Measurements from ENCODE around the gene DTX4.

DTX4 gene

DNA sequence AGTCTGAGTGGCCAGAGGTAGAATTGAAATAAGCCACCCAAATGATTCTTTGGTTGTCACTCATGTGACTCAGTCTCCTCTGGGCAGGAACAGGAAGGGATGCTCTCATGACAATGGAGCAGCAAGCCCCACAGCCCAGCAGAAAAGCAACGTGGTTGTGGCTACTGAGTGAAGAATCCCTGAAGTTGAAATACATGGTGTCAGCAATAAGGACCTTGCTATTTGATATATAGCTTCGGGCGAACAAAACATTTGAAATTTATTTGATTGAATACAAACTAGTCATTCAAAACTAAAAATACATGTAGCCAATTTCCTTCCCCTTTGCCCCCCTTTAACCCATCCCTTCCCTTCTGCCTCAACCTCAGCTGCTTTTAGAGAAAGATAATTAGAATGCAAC lies 14.5 kb upstream of the DTX4 start:
- no peak overlapping the region for H3K27ac ChIP-seq
- H3K9ac ChIP-seq (ENCODE audit: insufficient read length) = no peak overlapping the region
- no peaks in the 10 kb centered on the region for H3K36me3 ChIP-seq (ENCODE audit: insufficient read depth, low read length)
- DNase-seq (ENCODE audit: low read depth, low spot score) = no peak
- no peaks in the 10 kb centered on the region for H3K9me3 ChIP-seq (ENCODE audit: low read depth, low read length)
- TF ChIP-seq FOXP2 (optimal IDR thresholded peaks at IDR 0.05; ENCODE audit: control extremely low read depth, extremely low read length, insufficient read depth) (no peak), POLR2AphosphoS5 (IDR thresholded peaks at IDR 0.05; ENCODE audit: borderline replicate concordance, low read depth, low read length) (no peak), EZH2 (IDR thresholded peaks at IDR 0.05) (no peak)
- no peak overlapping the region for H3K4me3 ChIP-seq

GRCh38 chr11:59158206-59159068 lies 13.5 kb upstream of the DTX4 start:
- Histone ChIP-seq H3K27ac (no peak overlapping the region), H3K9me3 (ENCODE audit: low read depth, low read length) (no peaks in the 10 kb centered on the region), H3K36me3 (ENCODE audit: insufficient read depth, low read length) (no peaks in the 10 kb centered on the region), H3K9ac (ENCODE audit: insufficient read length) (no peak overlapping the region), H3K4me3 (no peak overlapping the region)
- no peak for TF ChIP-seq EZH2 (IDR thresholded peaks at IDR 0.05)
- TF ChIP-seq POLR2AphosphoS5 (IDR thresholded peaks at IDR 0.05; ENCODE audit: borderline replicate concordance, low read depth, low read length) = no peak
- TF ChIP-seq FOXP2 (optimal IDR thresholded peaks at IDR 0.05; ENCODE audit: control extremely low read depth, extremely low read length, insufficient read depth) = no peak
- DNase-seq (ENCODE audit: low read depth, low spot score) = no peak

DNA sequence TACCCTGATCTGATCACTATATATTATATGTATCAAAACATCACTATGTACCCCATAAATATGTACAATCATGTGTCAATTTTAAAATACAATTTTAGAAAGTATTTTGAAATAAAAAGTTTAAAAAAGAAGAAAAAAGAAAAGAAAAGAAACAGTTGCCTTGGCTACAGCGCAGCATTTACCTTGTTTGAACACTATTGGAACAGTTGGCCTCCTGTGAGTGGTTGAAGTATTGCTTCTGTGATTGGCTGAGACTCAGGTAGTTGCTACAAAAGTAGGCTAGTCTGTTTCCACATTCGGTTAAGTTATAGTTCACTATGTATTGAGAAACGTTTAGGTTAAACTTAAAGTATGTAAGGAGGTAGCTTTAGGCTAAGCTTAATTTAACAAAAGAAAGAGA lies 7.9 kb upstream of the DTX4 start:
- TF ChIP-seq FOXP2 (optimal IDR thresholded peaks at IDR 0.05; ENCODE audit: control extremely low read depth, extremely low read length, insufficient read depth) (no peak), POLR2AphosphoS5 (IDR thresholded peaks at IDR 0.05; ENCODE audit: borderline replicate concordance, low read depth, low read length) (no peak), EZH2 (IDR thresholded peaks at IDR 0.05) (no peak)
- no peak overlapping the region for H3K9ac ChIP-seq (ENCODE audit: insufficient read length)
- H3K27ac ChIP-seq = no peak overlapping the region
- no peak overlapping the region for H3K4me3 ChIP-seq
- DNase-seq (ENCODE audit: low read depth, low spot score) = no peak
- no peaks in the 10 kb centered on the region for H3K36me3 ChIP-seq (ENCODE audit: insufficient read depth, low read length)
- H3K9me3 ChIP-seq (ENCODE audit: low read depth, low read length) = no peaks in the 10 kb centered on the region

DNA sequence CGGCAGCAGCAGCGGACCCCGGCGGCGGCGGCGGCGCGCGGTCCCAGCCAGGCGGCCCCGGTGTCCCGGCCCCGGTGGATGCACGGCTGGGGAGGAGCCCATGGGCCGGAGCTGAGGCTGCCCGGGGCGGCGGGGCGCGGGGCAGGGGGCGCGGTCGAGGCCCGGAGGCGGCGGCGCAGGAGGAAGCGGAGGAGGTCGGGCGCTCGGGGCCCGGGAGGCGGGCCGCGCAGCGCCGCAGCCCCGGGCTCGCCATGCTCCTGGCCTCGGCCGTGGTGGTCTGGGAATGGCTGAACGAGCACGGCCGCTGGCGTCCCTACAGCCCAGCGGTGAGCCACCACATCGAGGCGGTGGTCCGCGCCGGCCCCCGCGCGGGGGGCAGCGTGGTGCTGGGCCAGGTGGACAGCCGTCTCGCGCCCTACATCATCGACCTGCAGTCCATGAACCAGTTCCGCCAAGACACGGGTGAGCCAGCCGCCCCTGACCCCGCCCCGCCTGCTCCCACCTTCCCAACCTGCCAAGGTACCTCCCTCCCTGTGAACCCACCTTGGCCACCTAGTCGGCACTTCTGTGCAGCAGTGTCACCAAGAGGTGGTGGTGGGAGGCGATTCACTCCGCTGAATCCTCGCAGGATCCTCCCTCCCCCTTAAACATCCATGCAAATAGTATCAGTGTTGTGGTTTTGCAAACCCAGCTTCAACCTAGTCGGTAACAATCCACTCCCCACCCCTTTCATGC lies 580 bp downstream of the DTX4 start:
- H3K27ac ChIP-seq = no peak overlapping the region
- H3K36me3 ChIP-seq (ENCODE audit: insufficient read depth, low read length) = no peaks in the 10 kb centered on the region
- DNase-seq (ENCODE audit: low read depth, low spot score) = no peak
- no peaks in the 10 kb centered on the region for H3K9me3 ChIP-seq (ENCODE audit: low read depth, low read length)
- TF ChIP-seq FOXP2 (optimal IDR thresholded peaks at IDR 0.05; ENCODE audit: control extremely low read depth, extremely low read length, insufficient read depth) = no peak
- TF ChIP-seq EZH2 (IDR thresholded peaks at IDR 0.05) = peak; percentile 29
- H3K9ac ChIP-seq (ENCODE audit: insufficient read length) = no peak overlapping the region
- peak overlapping the region; percentile 81 for H3K4me3 ChIP-seq

- DNase-seq (ENCODE audit: low read depth, low spot score) = no peak
- H3K27ac ChIP-seq = no peak overlapping the region
- no peaks in the 10 kb centered on the region for H3K36me3 ChIP-seq (ENCODE audit: insufficient read depth, low read length)
- peak overlapping the region; percentile 81 for H3K4me3 ChIP-seq
- no peak overlapping the region for H3K9ac ChIP-seq (ENCODE audit: insufficient read length)
- TF ChIP-seq POLR2AphosphoS5 (IDR thresholded peaks at IDR 0.05; ENCODE audit: borderline replicate concordance, low read depth, low read length) (no peak), FOXP2 (optimal IDR thresholded peaks at IDR 0.05; ENCODE audit: control extremely low read depth, extremely low read length, insufficient read depth) (no peak), EZH2 (IDR thresholded peaks at IDR 0.05) (no peak)
- H3K9me3 ChIP-seq (ENCODE audit: low read depth, low read length) = no peaks in the 10 kb centered on the region
These were observed 1.4 kb downstream of the DTX4 start for GRCh38 chr11:59173080-59173963.

DNA sequence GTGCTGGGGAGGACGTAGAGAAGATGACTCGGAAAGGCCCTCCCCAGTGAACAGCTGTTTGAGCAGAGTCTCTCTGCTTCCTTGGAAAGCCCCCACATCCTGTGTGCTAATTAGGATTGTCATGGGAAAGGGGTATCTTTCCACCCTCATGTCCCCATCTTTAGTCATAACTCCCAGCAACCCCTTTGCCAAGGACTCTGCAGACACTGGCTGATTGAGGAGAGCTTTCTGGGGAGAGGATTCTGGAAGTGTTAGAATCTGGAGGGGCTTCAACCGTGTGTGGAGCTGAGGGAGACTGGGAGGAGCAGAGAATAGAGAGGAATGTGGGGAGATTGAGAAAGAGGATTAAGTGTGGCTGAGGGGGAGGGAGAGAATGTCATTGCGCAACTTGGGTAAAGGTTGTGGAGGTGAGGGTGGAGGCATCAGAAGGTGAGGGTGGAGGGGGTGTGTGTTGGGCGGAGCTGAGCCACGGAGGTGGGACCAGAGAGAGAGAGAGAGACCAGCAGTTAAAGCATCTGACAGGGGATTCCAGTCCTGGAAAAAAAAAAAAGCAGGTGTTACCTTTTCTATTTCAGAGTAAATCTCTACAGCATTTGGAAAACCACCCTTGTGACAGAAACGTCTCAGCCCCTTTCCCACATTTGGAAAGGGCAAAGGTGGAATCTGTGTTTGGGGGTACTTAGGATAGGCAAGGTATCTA lies 2.2 kb downstream of the DTX4 start:
- Histone ChIP-seq H3K9me3 (ENCODE audit: low read depth, low read length) (no peaks in the 10 kb centered on the region), H3K9ac (ENCODE audit: insufficient read length) (no peak overlapping the region), H3K36me3 (ENCODE audit: insufficient read depth, low read length) (no peaks in the 10 kb centered on the region), H3K27ac (no peak overlapping the region), H3K4me3 (0 out of 2 replicates have a peak overlapping the region, but pooled peaks have one; percentile 81)
- no peak for TF ChIP-seq EZH2 (IDR thresholded peaks at IDR 0.05)
- TF ChIP-seq POLR2AphosphoS5 (IDR thresholded peaks at IDR 0.05; ENCODE audit: borderline replicate concordance, low read depth, low read length) = no peak
- no peak for TF ChIP-seq FOXP2 (optimal IDR thresholded peaks at IDR 0.05; ENCODE audit: control extremely low read depth, extremely low read length, insufficient read depth)
- DNase-seq (ENCODE audit: low read depth, low spot score) = no peak

DNA sequence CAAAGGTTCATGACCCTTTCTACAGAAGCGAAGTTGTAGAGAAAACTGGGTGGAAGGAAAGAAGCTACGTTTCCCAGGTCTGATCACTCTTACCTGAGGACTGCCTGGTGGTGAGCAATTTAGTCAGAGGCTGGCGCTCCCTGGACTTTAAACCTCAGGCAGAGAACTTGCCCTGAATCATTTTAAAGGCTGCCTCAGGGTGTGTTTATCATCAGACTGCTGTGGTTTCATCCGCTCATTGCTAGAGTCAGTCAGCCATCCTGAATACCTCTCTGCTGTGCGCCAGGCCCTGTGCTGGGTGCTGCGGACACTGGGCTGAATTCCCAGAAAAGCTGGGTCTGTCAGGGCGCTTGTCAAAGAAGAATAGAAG lies 2.7 kb downstream of the DTX4 start:
- Histone ChIP-seq H3K9ac (ENCODE audit: insufficient read length) (no peak overlapping the region), H3K27ac (no peak overlapping the region), H3K4me3 (no peak overlapping the region), H3K36me3 (ENCODE audit: insufficient read depth, low read length) (no peaks in the 10 kb centered on the region), H3K9me3 (ENCODE audit: low read depth, low read length) (no peaks in the 10 kb centered on the region)
- TF ChIP-seq FOXP2 (optimal IDR thresholded peaks at IDR 0.05; ENCODE audit: control extremely low read depth, extremely low read length, insufficient read depth) (no peak), POLR2AphosphoS5 (IDR thresholded peaks at IDR 0.05; ENCODE audit: borderline replicate concordance, low read depth, low read length) (no peak), EZH2 (IDR thresholded peaks at IDR 0.05) (no peak)
- no peak for DNase-seq (ENCODE audit: low read depth, low spot score)
